Measurements from ENCODE around the gene PARVA. TPM values are rescaled to one million over a fixed set of nuclear protein-coding genes. Genes with fewer than 3 reads are reported as not detected.

Gene PARVA
- total and polyA plus RNA-seq, 9 of the 15 experiments (the other 6 are each of a cell fraction or from before 2014, with no cell fraction given), result 0.11 TPM; not detected in 8

DNA sequence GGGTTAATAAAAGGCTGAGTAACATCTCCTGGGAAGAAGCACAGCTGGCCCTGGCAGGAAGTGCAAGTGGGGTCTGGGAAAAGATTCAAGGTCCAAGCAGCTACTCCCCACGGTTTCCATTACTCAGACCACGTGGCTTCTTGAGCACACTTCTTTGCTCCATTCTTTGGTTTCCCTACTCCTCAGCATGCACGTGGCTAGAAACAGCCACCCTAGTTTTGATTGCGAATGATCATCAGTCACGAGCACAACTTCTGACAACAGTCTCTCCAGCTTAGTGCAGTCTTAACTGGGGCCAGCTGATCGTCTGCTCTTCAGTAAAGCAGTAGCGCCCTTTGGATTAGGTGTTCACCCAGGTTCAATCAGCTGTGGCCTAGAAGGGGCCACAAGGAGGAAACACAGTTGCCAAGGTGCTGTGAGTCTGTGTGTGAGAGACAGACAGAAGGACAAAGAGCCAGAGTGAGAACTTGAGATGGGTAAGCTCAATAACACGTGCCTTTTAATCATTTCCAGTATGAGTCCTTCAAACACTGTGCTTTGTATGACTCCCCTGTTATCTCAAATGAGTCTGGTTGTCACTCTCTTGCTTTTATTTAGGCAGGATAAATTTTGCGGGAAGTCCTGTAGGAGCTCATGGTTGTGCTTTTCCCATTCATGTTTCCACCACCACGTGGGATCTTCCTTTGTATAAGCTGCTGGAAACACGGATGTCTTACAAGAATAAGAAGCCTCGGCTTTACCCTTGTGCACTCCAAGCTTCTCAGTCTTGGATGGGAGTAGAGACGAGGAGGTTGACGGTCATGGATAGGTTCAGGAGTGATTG, 901 bp upstream of the PARVA start:
- FAIRE-seq, result no peak
- peaks cover 8 to 29% of the 10 kb centered on the region in 2 experiments; a peak in 4 of 5 replicates for H3K27me3 ChIP-seq (ENCODE audit: control insufficient read depth in 2 of 2, insufficient read depth in 2 of 2, low read length in 2 of 2)
- H3K79me2 ChIP-seq (ENCODE audit: control insufficient read depth, insufficient read depth, low read length), result no peaks in the 10 kb centered on the region
- no peak overlapping the region for H3K4me3 ChIP-seq
- no peaks in the 10 kb centered on the region for H3K9me3 ChIP-seq (replicated peaks; ENCODE audit: control insufficient read depth, insufficient read depth, low read depth, low read length)
- no peak overlapping the region for H3K9ac ChIP-seq (ENCODE audit: insufficient read depth in 1 of 2, low read depth in 2 of 2, low read length in 2 of 2)
- no peak overlapping the region for H3K4me2 ChIP-seq (ENCODE audit: insufficient read depth, low read length)
- ChIA-PET POLR2A (interaction anchor here (0.7 to 0.8 kb wide), 2 partner anchors 9 to 46 kb away, joined by 4 read pairs; no protein-coding TSS in a partner anchor), CTCF (ENCODE audit: low intra/inter-chr PET ratio) (no interaction called here)
- no peak overlapping the region for H3K27ac ChIP-seq (ENCODE audit: extremely low read depth, low read depth, low read length)
- intact Hi-C loops (cut with micrococcal nuclease) (no loop called here), in situ Hi-C loops (cut with MboI) (no loop called here)
- H3K9me1 ChIP-seq (ENCODE audit: control insufficient read depth, insufficient read depth, low read length), result no peaks in the 10 kb centered on the region
- no peaks in the 10 kb centered on the region for H4K20me1 ChIP-seq (replicated peaks; ENCODE audit: control insufficient read depth, insufficient read depth, low read length)
- WGBS (ENCODE audit: insufficient coverage, low coverage, missing lambda C conversion rate), result 8% methylated on average over 14 of the region's 14 CpGs
- H3K4me1 ChIP-seq (replicated peaks in 1 of 2; ENCODE audit: control insufficient read depth in 2 of 2, insufficient read depth in 2 of 2, low read length in 2 of 2), result peaks cover 0 to 13% of the 10 kb centered on the region in 2 experiments; a peak in 1 of 5 replicates
- DNase-seq (ENCODE audit: extremely low read depth in 1 of 4, low spot score in 3 of 4), result no peak
- no peak for ATAC-seq
- BruUV-seq (replicated peaks), result no TSS peak
- TF ChIP-seq, protein P1, sequence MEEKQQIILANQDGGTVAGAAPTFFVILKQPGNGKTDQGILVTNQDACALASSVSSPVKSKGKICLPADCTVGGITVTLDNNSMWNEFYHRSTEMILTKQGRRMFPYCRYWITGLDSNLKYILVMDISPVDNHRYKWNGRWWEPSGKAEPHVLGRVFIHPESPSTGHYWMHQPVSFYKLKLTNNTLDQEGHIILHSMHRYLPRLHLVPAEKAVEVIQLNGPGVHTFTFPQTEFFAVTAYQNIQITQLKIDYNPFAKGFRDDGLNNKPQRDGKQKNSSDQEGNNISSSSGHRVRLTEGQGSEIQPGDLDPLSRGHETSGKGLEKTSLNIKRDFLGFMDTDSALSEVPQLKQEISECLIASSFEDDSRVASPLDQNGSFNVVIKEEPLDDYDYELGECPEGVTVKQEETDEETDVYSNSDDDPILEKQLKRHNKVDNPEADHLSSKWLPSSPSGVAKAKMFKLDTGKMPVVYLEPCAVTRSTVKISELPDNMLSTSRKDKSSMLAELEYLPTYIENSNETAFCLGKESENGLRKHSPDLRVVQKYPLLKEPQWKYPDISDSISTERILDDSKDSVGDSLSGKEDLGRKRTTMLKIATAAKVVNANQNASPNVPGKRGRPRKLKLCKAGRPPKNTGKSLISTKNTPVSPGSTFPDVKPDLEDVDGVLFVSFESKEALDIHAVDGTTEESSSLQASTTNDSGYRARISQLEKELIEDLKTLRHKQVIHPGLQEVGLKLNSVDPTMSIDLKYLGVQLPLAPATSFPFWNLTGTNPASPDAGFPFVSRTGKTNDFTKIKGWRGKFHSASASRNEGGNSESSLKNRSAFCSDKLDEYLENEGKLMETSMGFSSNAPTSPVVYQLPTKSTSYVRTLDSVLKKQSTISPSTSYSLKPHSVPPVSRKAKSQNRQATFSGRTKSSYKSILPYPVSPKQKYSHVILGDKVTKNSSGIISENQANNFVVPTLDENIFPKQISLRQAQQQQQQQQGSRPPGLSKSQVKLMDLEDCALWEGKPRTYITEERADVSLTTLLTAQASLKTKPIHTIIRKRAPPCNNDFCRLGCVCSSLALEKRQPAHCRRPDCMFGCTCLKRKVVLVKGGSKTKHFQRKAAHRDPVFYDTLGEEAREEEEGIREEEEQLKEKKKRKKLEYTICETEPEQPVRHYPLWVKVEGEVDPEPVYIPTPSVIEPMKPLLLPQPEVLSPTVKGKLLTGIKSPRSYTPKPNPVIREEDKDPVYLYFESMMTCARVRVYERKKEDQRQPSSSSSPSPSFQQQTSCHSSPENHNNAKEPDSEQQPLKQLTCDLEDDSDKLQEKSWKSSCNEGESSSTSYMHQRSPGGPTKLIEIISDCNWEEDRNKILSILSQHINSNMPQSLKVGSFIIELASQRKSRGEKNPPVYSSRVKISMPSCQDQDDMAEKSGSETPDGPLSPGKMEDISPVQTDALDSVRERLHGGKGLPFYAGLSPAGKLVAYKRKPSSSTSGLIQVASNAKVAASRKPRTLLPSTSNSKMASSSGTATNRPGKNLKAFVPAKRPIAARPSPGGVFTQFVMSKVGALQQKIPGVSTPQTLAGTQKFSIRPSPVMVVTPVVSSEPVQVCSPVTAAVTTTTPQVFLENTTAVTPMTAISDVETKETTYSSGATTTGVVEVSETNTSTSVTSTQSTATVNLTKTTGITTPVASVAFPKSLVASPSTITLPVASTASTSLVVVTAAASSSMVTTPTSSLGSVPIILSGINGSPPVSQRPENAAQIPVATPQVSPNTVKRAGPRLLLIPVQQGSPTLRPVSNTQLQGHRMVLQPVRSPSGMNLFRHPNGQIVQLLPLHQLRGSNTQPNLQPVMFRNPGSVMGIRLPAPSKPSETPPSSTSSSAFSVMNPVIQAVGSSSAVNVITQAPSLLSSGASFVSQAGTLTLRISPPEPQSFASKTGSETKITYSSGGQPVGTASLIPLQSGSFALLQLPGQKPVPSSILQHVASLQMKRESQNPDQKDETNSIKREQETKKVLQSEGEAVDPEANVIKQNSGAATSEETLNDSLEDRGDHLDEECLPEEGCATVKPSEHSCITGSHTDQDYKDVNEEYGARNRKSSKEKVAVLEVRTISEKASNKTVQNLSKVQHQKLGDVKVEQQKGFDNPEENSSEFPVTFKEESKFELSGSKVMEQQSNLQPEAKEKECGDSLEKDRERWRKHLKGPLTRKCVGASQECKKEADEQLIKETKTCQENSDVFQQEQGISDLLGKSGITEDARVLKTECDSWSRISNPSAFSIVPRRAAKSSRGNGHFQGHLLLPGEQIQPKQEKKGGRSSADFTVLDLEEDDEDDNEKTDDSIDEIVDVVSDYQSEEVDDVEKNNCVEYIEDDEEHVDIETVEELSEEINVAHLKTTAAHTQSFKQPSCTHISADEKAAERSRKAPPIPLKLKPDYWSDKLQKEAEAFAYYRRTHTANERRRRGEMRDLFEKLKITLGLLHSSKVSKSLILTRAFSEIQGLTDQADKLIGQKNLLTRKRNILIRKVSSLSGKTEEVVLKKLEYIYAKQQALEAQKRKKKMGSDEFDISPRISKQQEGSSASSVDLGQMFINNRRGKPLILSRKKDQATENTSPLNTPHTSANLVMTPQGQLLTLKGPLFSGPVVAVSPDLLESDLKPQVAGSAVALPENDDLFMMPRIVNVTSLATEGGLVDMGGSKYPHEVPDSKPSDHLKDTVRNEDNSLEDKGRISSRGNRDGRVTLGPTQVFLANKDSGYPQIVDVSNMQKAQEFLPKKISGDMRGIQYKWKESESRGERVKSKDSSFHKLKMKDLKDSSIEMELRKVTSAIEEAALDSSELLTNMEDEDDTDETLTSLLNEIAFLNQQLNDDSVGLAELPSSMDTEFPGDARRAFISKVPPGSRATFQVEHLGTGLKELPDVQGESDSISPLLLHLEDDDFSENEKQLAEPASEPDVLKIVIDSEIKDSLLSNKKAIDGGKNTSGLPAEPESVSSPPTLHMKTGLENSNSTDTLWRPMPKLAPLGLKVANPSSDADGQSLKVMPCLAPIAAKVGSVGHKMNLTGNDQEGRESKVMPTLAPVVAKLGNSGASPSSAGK (IDR thresholded peaks at IDR 0.05), result peak; percentile 54; the same call in 1 of the 2 replicates
- no peak for TF ChIP-seq HNRNPH1 (optimal IDR thresholded peaks at IDR 0.05; ENCODE audit: low read depth, low read length)
- peak overlapping the region; percentile 7; the same call in 1 of the 2 replicates for H2AFZ ChIP-seq (ENCODE audit: low read depth, low read length)
- no peaks in the 10 kb centered on the region for H3K36me3 ChIP-seq (ENCODE audit: control insufficient read depth, insufficient read depth, low read length)

Data from K562 (cell line).